Measurements from ENCODE around the gene MGMT. TPM values are rescaled to one million over a fixed set of nuclear protein-coding genes. Genes with fewer than 3 reads are reported as not detected.

Gene MGMT
- total RNA-seq, 1 experiment from 2014 or later = 21.1 TPM

GRCh38 chr10:129703287-129704137, 236.5 kb downstream of the MGMT start:
- no peaks in the 10 kb centered on the region for H3K36me3 ChIP-seq
- DNase-seq = no peak
- no peaks in the 10 kb centered on the region for H3K27me3 ChIP-seq
- H3K4me3 ChIP-seq = no peak overlapping the region
- H3K9me3 ChIP-seq = no peaks in the 10 kb centered on the region

GRCh38 chr10:129704225-129704624, 237.2 kb downstream of the MGMT start:
- Histone ChIP-seq H3K36me3 (no peaks in the 10 kb centered on the region), H3K27me3 (no peaks in the 10 kb centered on the region), H3K4me3 (no peak overlapping the region), H3K9me3 (no peaks in the 10 kb centered on the region)
- no peak for DNase-seq

GRCh38 chr10:129704786-129705525, 237.9 kb downstream of the MGMT start:
- DNase-seq = peak; percentile 59
- H3K4me3 ChIP-seq = no peak overlapping the region
- H3K36me3 ChIP-seq = no peaks in the 10 kb centered on the region
- no peaks in the 10 kb centered on the region for H3K9me3 ChIP-seq
- no peaks in the 10 kb centered on the region for H3K27me3 ChIP-seq

GRCh38 chr10:129705676-129706075, 238.6 kb downstream of the MGMT start:
- Histone ChIP-seq H3K4me3 (no peak overlapping the region), H3K9me3 (no peaks in the 10 kb centered on the region), H3K36me3 (no peaks in the 10 kb centered on the region), H3K27me3 (no peaks in the 10 kb centered on the region)
- DNase-seq = no peak

- H3K4me3 ChIP-seq = no peak overlapping the region
- no peaks in the 10 kb centered on the region for H3K36me3 ChIP-seq
- no peaks in the 10 kb centered on the region for H3K27me3 ChIP-seq
- no peaks in the 10 kb centered on the region for H3K9me3 ChIP-seq
- no peak for DNase-seq
Observed at GRCh38 chr10:129706081-129706480, 239.0 kb downstream of the MGMT start.

- no peak overlapping the region for H3K4me3 ChIP-seq
- H3K27me3 ChIP-seq = no peaks in the 10 kb centered on the region
- no peak for DNase-seq
- H3K9me3 ChIP-seq = no peaks in the 10 kb centered on the region
- no peaks in the 10 kb centered on the region for H3K36me3 ChIP-seq
Observed at GRCh38 chr10:129706523-129706922, 239.5 kb downstream of the MGMT start.

- Histone ChIP-seq H3K36me3 (no peaks in the 10 kb centered on the region), H3K9me3 (no peaks in the 10 kb centered on the region), H3K4me3 (no peak overlapping the region), H3K27me3 (no peaks in the 10 kb centered on the region)
- DNase-seq = no peak
Observed at GRCh38 chr10:129707406-129708388, 240.7 kb downstream of the MGMT start.

- Histone ChIP-seq H3K9me3 (no peaks in the 10 kb centered on the region), H3K36me3 (no peaks in the 10 kb centered on the region), H3K27me3 (no peaks in the 10 kb centered on the region), H3K4me3 (no peak overlapping the region)
- DNase-seq = no peak
Observed at GRCh38 chr10:129709101-129709500, 242.1 kb downstream of the MGMT start.

- H3K9me3 ChIP-seq = no peaks in the 10 kb centered on the region
- H3K4me3 ChIP-seq = no peak overlapping the region
- H3K36me3 ChIP-seq = no peaks in the 10 kb centered on the region
- no peaks in the 10 kb centered on the region for H3K27me3 ChIP-seq
- DNase-seq = no peak
Observed at GRCh38 chr10:129709627-129710509, 242.8 kb downstream of the MGMT start.

- Histone ChIP-seq H3K36me3 (no peaks in the 10 kb centered on the region), H3K27me3 (no peaks in the 10 kb centered on the region), H3K4me3 (no peak overlapping the region), H3K9me3 (no peaks in the 10 kb centered on the region)
- no peak for DNase-seq
Observed at GRCh38 chr10:129710510-129710847, 243.4 kb downstream of the MGMT start.

- Histone ChIP-seq H3K27me3 (no peaks in the 10 kb centered on the region), H3K4me3 (no peak overlapping the region), H3K36me3 (no peaks in the 10 kb centered on the region), H3K9me3 (no peaks in the 10 kb centered on the region)
- DNase-seq = no peak
Observed at GRCh38 chr10:129711291-129711690, 244.2 kb downstream of the MGMT start.

GRCh38 chr10:129712000-129712399, 245.0 kb downstream of the MGMT start:
- DNase-seq = no peak
- Histone ChIP-seq H3K9me3 (no peaks in the 10 kb centered on the region), H3K36me3 (no peaks in the 10 kb centered on the region), H3K4me3 (no peak overlapping the region), H3K27me3 (no peaks in the 10 kb centered on the region)

GRCh38 chr10:129713659-129714265, 246.7 kb downstream of the MGMT start:
- no peak for DNase-seq
- Histone ChIP-seq H3K4me3 (no peak overlapping the region), H3K36me3 (no peaks in the 10 kb centered on the region), H3K27me3 (no peaks in the 10 kb centered on the region), H3K9me3 (no peaks in the 10 kb centered on the region)

GRCh38 chr10:129715805-129716204, 248.8 kb downstream of the MGMT start:
- Histone ChIP-seq H3K36me3 (no peaks in the 10 kb centered on the region), H3K4me3 (no peak overlapping the region), H3K27me3 (no peaks in the 10 kb centered on the region), H3K9me3 (no peaks in the 10 kb centered on the region)
- DNase-seq = no peak

GRCh38 chr10:129716211-129716681, 249.2 kb downstream of the MGMT start:
- DNase-seq = no peak
- Histone ChIP-seq H3K4me3 (no peak overlapping the region), H3K36me3 (no peaks in the 10 kb centered on the region), H3K27me3 (no peaks in the 10 kb centered on the region), H3K9me3 (no peaks in the 10 kb centered on the region)

Data from MG63 (cell line).